Measurements from ENCODE around the gene MICAL2. TPM values are rescaled to one million over a fixed set of nuclear protein-coding genes. Genes with fewer than 3 reads are reported as not detected.

Gene MICAL2
- total and polyA plus RNA-seq, 2 donors (not counting 1 experiment from before 2014, with no cell fraction given), result 0.32 to 0.40 TPM

- H3K9me3 Mint-ChIP-seq (ENCODE audit: insufficient read depth), result no peaks in the 10 kb centered on the region
- intact Hi-C loops (cut with micrococcal nuclease), result no loop called here
These were observed 83.3 kb downstream of the MICAL2 start for GRCh38 chr11:12193515-12194336.

DNA sequence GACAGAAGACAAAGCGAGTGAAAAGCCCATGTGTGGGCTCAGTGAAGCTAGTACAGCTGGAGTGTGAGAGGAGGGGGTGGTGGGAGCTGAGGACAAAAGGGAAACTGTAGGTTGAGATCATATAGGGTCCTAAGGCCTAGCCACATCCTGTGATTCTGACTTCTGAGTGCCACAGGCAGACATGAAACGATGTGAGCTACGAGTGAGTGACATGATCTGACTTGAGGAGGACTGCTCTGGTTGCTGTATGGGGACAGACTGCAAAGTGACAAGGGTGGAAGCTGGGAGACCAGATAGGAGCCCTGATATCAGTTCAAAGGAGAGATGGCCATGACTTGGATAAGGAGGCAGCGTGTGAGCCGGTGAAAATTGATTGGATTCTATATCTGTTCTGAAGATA lies 85.4 kb downstream of the MICAL2 start:
- no peaks in the 10 kb centered on the region for H3K79me2 ChIP-seq (ENCODE audit: control insufficient read depth, insufficient read depth, low read length)
- CTCF ChIA-PET, result no interaction called here
- no peak overlapping the region for H3K4me3 Mint-ChIP-seq

More at GRCh38 chr11:12193515-12194336, 83.3 kb downstream of the MICAL2 start:
- Mint-ChIP-seq H3K27ac (no peak overlapping the region), H3K4me1 (peaks cover 3% of the 10 kb centered on the region), H3K4me3 (no peak overlapping the region), H3K27me3 (peaks cover 3% of the 10 kb centered on the region)
- Histone ChIP-seq H3K79me2 (ENCODE audit: control insufficient read depth, insufficient read depth, low read length) (no peaks in the 10 kb centered on the region), H4K20me1 (ENCODE audit: control insufficient read depth, insufficient read depth, low read length, poor library complexity, severe bottlenecking) (no peaks in the 10 kb centered on the region), H2AFZ (ENCODE audit: insufficient read depth, low read depth, low read length, poor library complexity, severe bottlenecking) (no peak overlapping the region), H3K4me2 (replicated peaks; ENCODE audit: low read depth, low read length, poor library complexity, severe bottlenecking) (no peak overlapping the region), H3K27me3 (replicated peaks in 1 of 4; ENCODE audit: control extremely low read depth in 1 of 4, control insufficient read depth in 3 of 4, insufficient read depth in 4 of 4, low read length in 3 of 4) (no peaks in the 10 kb centered on the region), H3K4me3 (ENCODE audit: control extremely low read depth in 1 of 5, extremely low read depth in 1 of 5, insufficient read depth in 1 of 5, low read depth in 2 of 5, low read length in 4 of 5) (no peak overlapping the region), H3K4me1 (ENCODE audit: control insufficient read depth in 2 of 2, insufficient read depth in 2 of 2, low read length in 2 of 2) (no peaks in the 10 kb centered on the region), H3K9ac (ENCODE audit: low read length) (no peak overlapping the region), H3K36me3 (replicated peaks in 1 of 2; ENCODE audit: control extremely low read depth in 1 of 2, control insufficient read depth in 1 of 2, extremely low read depth in 1 of 2, insufficient read depth in 2 of 2, low read length in 1 of 2) (no peaks in the 10 kb centered on the region), H3K27ac (ENCODE audit: low read length in 2 of 2) (no peak overlapping the region), H3K9me3 (ENCODE audit: control extremely low read depth in 1 of 3, control insufficient read depth in 2 of 3, insufficient read depth in 1 of 3, low read length in 2 of 3) (no peaks in the 10 kb centered on the region)
- no peak for DNase-seq
- WGBS (ENCODE audit: insufficient coverage), result 100% methylated on average over 1 of the region's 3 CpGs
- ChIA-PET CTCF (interaction anchor here (1.4 kb wide), 1 partner anchor 8 kb away, joined by 3 read pairs; no protein-coding TSS in a partner anchor), POLR2A (no interaction called here)
- no peak for ATAC-seq (ENCODE audit: low read depth)
- TF ChIP-seq, protein P1, sequence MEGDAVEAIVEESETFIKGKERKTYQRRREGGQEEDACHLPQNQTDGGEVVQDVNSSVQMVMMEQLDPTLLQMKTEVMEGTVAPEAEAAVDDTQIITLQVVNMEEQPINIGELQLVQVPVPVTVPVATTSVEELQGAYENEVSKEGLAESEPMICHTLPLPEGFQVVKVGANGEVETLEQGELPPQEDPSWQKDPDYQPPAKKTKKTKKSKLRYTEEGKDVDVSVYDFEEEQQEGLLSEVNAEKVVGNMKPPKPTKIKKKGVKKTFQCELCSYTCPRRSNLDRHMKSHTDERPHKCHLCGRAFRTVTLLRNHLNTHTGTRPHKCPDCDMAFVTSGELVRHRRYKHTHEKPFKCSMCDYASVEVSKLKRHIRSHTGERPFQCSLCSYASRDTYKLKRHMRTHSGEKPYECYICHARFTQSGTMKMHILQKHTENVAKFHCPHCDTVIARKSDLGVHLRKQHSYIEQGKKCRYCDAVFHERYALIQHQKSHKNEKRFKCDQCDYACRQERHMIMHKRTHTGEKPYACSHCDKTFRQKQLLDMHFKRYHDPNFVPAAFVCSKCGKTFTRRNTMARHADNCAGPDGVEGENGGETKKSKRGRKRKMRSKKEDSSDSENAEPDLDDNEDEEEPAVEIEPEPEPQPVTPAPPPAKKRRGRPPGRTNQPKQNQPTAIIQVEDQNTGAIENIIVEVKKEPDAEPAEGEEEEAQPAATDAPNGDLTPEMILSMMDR (IDR thresholded peaks at IDR 0.05), result no peak
- no peak for TF ChIP-seq EZH2 (IDR thresholded peaks at IDR 0.05; ENCODE audit: borderline replicate concordance, insufficient read depth, low read depth, low read length, poor library complexity, severe bottlenecking)

More for the DNA sequence above, 85.4 kb downstream of the MICAL2 start:
- POLR2A ChIA-PET, result no interaction called here
- Mint-ChIP-seq H3K4me1 (no peaks in the 10 kb centered on the region), H3K27ac (no peak overlapping the region), H3K9me3 (ENCODE audit: insufficient read depth) (no peaks in the 10 kb centered on the region), H3K27me3 (peaks cover 3% of the 10 kb centered on the region)
- DNase-seq, result no peak
- H4K20me1 ChIP-seq (ENCODE audit: control insufficient read depth, insufficient read depth, low read length, poor library complexity, severe bottlenecking), result no peaks in the 10 kb centered on the region
- H2AFZ ChIP-seq (ENCODE audit: insufficient read depth, low read depth, low read length, poor library complexity, severe bottlenecking), result no peak overlapping the region
- no peak overlapping the region for H3K4me3 ChIP-seq (ENCODE audit: control extremely low read depth in 1 of 5, extremely low read depth in 1 of 5, insufficient read depth in 1 of 5, low read depth in 2 of 5, low read length in 4 of 5)
- no peak overlapping the region for H3K9ac ChIP-seq (ENCODE audit: low read length)
- no peak overlapping the region for H3K4me2 ChIP-seq (replicated peaks; ENCODE audit: low read depth, low read length, poor library complexity, severe bottlenecking)
- TF ChIP-seq EZH2 (IDR thresholded peaks at IDR 0.05; ENCODE audit: borderline replicate concordance, insufficient read depth, low read depth, low read length, poor library complexity, severe bottlenecking), result no peak
- TF ChIP-seq, protein P1 (IDR thresholded peaks at IDR 0.05), result no peak
- intact Hi-C loops (cut with micrococcal nuclease), result no loop called here
- no peaks in the 10 kb centered on the region for H3K4me1 ChIP-seq (ENCODE audit: control insufficient read depth in 2 of 2, insufficient read depth in 2 of 2, low read length in 2 of 2)
- H3K36me3 ChIP-seq (replicated peaks in 1 of 2; ENCODE audit: control extremely low read depth in 1 of 2, control insufficient read depth in 1 of 2, extremely low read depth in 1 of 2, insufficient read depth in 2 of 2, low read length in 1 of 2), result no peaks in the 10 kb centered on the region
- no peaks in the 10 kb centered on the region for H3K27me3 ChIP-seq (replicated peaks in 1 of 4; ENCODE audit: control extremely low read depth in 1 of 4, control insufficient read depth in 3 of 4, insufficient read depth in 4 of 4, low read length in 3 of 4)
- no peak for ATAC-seq (ENCODE audit: low read depth)
- peaks cover 0 to 2% (median 0%) of the 10 kb centered on the region in 3 donors for H3K9me3 ChIP-seq (ENCODE audit: control extremely low read depth in 1 of 3, control insufficient read depth in 2 of 3, insufficient read depth in 1 of 3, low read length in 2 of 3)
- WGBS (ENCODE audit: insufficient coverage), result 53% methylated on average over 5 of the region's 5 CpGs
- H3K27ac ChIP-seq (ENCODE audit: low read length in 2 of 2), result no peak overlapping the region

All from B cell (primary cell).